ES-I3 (cell line): Measurements from ENCODE around the gene SQSTM1.
A peak's percentile ranks its signal among the peaks of the same experiment; 100 is the strongest.

Experiments
- H3K36me3 ChIP-seq: 2 replicates; pipeline ENCODE4 v1.6.1; 2013; ENCODE audit warnings: mild to moderate bottlenecking, low read length, control low read depth, moderate library complexity; ENCODE audit not compliant: insufficient read depth
- H3K4me1 ChIP-seq: 2 replicates; pipeline ENCODE4 v1.6.1; 2013; ENCODE audit warnings: mild to moderate bottlenecking, control low read depth, low read length; ENCODE audit not compliant: insufficient read depth
- H3K9ac ChIP-seq: 2 replicates; pipeline ENCODE4 v1.6.1; 2013; ENCODE audit warnings: low read depth, mild to moderate bottlenecking, low read length, moderate library complexity
- H3K9me3 ChIP-seq: 2 replicates; pipeline ENCODE4 v1.6.1; 2013; ENCODE audit warnings: mild to moderate bottlenecking, low read length, moderate library complexity; ENCODE audit not compliant: control insufficient read depth, insufficient read depth

Gene SQSTM1

DNA sequence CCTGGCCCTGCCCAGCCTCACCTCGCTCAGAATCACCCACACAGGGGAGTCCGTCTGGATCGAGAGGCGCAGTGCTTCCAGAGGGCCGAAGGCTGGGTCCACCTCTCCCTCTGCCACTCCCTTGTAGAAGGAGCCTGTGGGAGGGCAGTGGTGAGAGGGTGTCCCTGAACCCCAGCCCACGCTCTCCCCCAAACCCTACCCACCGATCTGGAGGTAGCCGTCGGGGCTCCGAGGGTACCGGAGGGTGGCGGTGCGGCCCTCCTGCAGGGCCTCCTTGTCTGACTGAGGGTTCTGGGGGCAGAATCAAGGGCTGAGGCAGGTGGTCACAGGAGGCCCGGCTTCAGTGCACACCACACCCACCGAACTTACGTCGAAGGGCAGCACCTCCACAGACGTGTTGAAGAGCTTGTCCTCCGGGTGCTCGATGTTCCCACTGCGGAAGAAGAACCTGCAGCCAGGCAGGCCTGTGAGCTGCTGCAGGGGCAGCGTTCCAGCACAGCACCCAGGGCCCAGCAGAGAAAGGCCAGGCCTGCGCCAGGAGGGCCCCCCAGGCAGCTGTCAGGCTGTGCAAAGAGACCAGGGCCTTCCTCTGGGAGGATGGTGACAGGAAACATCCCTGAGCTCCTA, 22.4 kb upstream of the SQSTM1 start:
- H3K9ac ChIP-seq: no peak overlapping the region
- H3K4me1 ChIP-seq: peaks cover 14% of the 10 kb centered on the region
- H3K9me3 ChIP-seq: no peaks in the 10 kb centered on the region
- no peaks in the 10 kb centered on the region for H3K36me3 ChIP-seq

DNA sequence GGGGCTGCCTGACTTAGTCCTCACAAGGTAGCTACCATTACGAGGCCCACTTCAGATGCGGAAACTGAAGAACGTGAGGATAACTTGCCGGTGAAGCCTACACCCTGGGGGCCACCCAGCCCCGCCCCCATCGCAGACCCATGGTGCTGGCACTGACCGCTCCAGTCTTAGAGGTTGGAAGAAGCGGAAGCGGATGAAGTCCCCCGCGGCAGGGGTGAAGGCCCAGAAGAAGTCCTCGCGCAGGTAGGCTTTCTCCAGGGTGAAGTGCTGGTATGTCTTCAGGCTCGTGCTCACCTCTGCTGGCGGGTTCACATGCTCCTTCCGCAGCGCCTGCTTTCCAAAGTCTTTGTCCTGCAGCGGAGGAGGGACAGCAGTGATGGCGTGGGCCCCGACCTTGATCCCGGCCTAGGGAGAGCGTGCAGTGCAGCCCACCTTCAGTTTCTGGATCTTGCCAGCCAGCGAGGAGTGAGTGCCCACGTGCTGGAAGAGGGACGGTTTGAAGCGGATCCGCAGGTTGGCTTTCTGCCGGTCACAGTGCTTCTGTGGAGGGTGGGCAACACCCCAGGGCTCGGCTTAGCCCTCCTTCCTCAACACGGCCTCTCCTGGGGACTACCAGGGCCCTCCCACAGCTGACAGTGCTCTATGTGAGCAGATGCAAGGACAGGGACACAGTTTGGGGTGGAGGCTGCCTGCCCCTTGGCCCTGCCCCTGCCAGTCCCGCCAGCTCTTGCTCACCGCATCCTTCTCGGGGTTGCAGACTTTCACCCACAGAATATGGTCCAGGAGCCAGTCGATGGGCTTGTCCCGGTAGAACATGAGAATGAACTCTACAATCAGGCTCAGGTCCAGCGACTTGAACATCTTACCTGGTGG, 21.7 kb upstream of the SQSTM1 start:
- H3K36me3 ChIP-seq: no peaks in the 10 kb centered on the region
- no peak overlapping the region for H3K9ac ChIP-seq
- peaks cover 15% of the 10 kb centered on the region for H3K4me1 ChIP-seq
- no peaks in the 10 kb centered on the region for H3K9me3 ChIP-seq

DNA sequence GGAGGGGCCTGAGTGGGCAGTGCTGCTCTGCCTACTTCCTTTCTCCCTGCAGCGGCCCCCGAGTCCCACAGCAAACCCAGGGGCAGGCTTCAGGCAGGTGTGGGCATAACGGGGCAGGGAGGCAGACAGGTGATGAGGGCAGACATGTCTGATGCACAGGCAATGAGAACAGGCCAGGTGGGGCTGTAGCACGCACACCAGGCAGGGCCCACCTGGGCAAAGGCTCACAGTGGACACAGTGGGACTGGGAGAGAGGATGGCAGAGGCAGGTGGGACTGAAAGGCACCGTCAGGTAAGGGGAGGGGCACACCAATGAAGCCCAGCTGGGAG, 21.1 kb upstream of the SQSTM1 start:
- H3K4me1 ChIP-seq: peaks cover 10% of the 10 kb centered on the region
- no peaks in the 10 kb centered on the region for H3K9me3 ChIP-seq
- H3K9ac ChIP-seq: no peak overlapping the region
- no peaks in the 10 kb centered on the region for H3K36me3 ChIP-seq

DNA sequence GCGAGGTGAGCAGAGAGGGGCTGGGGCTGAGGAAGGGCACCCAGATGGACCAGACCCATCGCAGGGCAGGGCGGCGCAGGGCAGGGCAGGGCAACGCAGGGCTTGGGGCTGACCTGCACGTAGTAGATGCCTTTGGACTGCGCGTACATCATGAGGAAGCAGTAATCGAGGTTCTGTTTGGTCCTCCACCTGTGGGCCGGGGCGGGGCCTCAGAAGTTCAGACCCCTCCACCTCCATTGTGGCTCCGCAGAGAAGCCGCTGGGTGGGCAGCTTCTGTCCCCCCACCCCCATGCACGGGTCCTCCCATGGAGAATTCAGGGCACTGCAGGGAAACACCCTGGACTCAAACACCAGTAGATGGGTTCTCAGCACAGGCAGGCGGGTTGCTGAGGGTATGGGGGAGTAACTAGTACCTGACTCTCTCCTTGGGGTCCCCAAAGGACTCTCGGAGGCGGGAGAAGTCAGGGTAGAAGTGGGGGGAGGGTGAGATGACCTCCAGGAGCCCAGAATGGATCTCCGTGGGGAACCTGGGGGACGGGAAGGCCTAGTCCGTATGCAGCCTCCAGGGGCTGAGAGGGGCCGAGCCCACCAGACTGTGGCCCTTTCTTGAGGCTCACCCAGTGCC, 20.5 kb upstream of the SQSTM1 start:
- peaks cover 9% of the 10 kb centered on the region for H3K4me1 ChIP-seq
- H3K9ac ChIP-seq: no peak overlapping the region
- H3K9me3 ChIP-seq: no peaks in the 10 kb centered on the region
- H3K36me3 ChIP-seq: no peaks in the 10 kb centered on the region

DNA sequence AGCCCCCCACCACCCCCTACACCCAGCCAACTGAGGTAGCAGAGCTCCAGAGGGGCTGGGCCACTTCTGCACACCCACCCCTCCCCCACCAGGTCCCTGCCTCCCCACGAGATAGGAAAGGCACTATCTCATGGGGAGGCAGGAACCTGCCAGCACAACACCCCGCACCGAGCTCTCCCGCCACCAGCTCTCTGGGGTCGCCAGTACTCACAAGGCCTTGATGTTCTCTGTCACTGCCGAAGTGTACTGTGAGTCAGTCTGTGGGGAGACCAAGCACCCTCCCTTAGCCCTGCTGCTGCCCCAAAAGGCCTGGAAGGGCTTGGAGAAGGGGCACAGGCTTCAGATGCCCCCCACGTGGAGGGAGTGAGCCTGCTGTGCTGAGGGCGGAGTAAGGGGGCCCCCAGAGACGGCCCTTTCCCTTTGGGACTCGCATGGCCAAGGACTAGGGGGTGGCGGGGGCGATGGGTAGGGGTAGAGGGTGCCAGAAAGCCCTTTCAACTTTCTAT, 20.0 kb upstream of the SQSTM1 start:
- H3K36me3 ChIP-seq: no peaks in the 10 kb centered on the region
- no peak overlapping the region for H3K9ac ChIP-seq
- H3K4me1 ChIP-seq: peaks cover 9% of the 10 kb centered on the region
- no peaks in the 10 kb centered on the region for H3K9me3 ChIP-seq

DNA sequence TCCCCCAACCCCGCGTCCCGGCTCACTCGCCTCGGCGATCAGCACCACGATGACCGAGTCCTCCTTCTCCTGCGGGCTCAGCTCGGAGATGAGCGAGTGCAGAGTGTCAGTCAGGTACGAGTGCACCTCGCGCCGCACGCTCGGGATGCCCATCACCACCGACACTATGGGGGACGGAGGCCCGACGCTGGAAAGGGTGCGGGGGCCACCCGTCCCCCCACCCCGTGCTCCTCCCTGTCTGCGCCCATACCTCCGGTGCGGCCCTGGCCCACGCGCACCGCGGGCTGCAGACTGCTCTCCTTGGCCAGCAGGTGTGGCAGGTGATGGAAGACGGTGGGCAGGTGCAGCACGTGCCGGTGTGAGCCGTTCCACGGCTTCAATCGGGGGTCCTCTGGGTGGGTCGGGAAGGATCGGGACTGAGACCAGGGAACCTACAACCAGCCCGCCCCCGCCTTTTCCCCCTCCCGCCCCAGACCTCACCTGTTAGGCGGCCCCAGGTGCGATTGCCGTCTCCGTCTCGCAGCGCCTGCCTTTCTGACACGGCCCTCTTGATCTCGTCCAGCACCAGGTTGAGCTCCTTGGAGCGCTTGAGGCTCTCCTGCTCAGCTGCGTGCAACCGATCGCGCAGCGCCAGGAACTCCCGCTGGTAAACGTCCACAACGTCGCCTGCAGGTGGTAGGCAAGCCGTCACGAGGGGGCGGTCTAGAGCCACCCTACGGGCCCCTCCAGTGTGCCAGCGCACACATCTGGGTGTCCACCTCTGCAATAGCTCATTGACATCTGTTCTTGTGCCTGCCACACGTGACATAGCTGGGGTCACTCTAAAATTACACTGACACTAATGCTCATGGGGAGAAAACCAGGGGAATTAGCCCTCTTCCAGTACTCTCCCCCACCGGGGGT, 19.1 kb upstream of the SQSTM1 start:
- Histone ChIP-seq H3K9me3 (no peaks in the 10 kb centered on the region), H3K9ac (no peak overlapping the region), H3K36me3 (no peaks in the 10 kb centered on the region), H3K4me1 (peaks cover 9% of the 10 kb centered on the region)

DNA sequence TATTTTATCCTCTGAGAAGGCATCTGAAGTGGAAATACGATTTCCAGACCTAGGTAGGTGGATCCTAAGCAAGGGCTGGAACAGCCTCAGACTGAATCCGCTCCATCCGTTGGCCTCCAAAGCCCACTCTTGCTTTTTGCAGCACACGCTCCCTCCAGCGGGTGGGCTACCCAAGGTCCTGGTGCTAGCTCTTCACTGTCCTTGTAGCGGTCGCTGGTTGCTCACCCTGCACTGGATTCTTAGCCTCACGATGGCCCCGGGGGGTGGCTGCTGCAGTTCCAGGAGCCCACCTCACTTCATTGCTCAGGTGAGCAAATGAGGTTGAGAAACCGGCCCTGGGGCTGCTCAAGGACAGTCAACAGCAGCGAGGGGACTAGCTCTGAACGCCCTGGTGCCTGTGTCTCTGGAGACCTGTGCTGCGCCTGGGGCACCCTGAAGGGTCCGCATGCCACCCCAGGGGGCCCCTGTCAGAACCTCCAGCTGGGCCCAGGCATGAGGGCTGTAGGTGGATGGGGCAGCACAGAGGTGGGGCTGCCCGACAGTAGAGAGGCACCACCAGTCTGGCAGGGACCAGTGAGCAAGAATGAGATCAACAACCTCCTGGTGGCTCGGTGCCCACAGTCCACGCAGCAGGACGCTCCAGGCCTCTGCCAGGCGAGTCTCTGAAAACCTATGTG, 18.4 kb upstream of the SQSTM1 start:
- H3K9ac ChIP-seq: no peak overlapping the region
- H3K4me1 ChIP-seq: peaks cover 9% of the 10 kb centered on the region
- no peaks in the 10 kb centered on the region for H3K36me3 ChIP-seq
- no peaks in the 10 kb centered on the region for H3K9me3 ChIP-seq

DNA sequence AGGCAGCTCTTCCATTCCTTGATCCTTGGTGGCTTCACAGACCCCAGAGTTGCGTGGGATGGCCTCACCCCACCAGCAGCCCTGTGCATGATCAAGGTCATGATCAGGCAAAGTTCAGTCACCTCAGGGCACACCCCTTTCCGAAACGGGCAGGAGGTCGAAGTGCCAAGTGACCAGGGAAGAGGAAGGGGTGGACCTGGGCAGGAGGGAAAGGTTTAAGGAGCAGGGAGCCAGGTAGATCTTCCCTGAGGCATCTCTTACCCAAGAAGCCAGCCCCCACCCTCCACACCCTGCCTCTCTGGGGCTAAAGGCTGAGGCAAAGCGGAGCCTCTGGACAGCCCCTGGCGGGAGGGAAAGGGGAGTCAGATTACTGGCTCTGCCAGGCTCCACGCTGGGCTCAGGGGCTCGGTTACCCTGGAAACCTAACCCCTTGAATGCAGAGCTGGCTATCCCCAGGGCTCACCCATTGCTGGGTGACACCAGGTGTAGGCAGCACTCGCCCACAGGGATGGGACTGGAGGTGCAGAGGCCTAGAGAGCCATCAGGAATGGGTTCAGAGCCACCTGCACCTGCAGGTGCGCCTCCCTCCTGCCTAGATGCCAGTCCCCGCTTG, 17.6 kb upstream of the SQSTM1 start:
- Histone ChIP-seq H3K9ac (no peak overlapping the region), H3K9me3 (no peaks in the 10 kb centered on the region), H3K36me3 (no peaks in the 10 kb centered on the region), H3K4me1 (peaks cover 9% of the 10 kb centered on the region)

DNA sequence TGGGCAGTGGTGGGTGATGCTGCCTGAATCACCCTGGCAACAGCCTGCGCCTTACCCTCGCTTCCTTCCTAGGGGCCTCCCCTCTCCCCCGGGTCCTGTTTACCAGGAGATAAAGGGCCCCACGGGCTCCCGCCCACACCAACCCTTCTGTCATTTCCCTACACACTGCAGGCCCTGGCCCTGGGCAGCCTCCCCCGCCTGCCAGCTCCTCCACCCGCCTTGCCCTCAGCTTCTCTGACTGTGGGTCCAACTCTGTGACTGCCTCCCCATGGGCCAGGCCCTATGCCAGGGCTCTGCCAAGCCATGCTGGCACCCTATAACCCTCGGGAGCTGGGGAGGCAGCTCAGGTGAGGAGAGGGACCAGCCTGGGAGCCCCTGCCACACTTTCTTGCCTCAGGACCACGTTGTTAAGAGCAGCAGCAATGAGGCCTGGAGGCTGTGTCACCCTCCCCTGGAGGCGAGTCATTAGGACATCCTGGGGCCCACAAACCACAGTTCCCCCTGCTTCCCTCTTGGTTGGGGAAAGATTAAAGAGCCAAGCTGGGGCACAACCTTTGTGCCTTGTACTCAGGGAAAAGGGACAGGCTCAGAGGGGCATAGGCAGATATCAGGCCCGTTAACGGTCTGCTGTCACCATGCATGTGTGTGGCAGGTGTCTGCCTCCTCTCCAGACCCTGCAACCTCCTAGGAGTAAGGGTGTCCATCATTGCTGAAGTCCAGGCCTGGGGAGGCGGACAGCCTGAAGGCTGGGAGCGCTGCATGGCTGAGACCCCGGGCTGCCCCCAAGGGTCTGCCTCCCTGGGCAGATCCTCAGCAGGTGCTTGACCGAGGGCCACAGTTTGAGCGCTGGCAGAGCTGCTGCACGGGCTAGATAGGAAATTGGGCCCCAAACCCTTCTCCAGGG, 16.8 kb upstream of the SQSTM1 start:
- Histone ChIP-seq H3K36me3 (no peaks in the 10 kb centered on the region), H3K9me3 (no peaks in the 10 kb centered on the region), H3K4me1 (peaks cover 9% of the 10 kb centered on the region), H3K9ac (no peak overlapping the region)

DNA sequence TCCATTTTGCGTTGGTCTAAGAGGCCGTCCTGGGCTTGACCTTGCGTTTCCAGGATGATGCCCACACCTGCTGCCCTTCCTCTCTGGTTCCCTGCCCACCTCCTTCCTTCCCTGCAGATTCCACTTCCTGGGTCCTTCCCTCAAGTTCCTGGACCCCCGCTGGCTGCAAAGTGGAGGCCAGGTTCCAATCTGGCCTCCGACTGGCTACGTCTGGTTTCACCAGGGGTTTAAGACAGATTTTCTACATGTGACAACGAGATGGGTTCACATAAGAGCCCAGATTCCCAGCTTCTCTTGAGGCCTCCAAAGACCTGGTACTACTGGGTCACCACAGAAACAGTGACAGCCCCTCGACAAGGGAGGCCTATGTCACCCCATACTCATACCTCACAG, 16.2 kb upstream of the SQSTM1 start:
- H3K4me1 ChIP-seq: peaks cover 9% of the 10 kb centered on the region
- H3K9me3 ChIP-seq: no peaks in the 10 kb centered on the region
- no peak overlapping the region for H3K9ac ChIP-seq
- H3K36me3 ChIP-seq: no peaks in the 10 kb centered on the region

DNA sequence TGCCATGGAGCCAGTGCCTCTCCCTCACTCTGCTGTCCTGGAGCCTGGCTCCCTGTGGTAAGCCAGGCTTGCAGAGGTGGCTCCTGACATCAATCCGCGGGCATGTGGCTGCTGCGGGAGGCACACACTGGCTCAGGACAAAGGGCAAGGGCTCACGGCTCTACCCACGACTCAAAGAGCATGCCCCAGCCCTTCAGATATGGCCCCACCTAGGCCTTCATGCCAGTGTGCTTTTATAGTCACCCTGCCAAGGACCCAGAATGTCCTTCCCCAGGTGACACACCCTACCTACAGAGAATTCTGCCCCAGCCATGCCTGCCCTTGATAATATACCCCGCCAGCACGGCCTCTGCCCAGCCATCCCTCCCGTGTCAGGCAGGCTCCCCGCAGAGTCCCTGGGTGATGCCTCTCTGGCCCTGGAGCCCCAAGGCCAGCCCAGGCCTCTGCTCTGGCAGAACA, 15.6 kb upstream of the SQSTM1 start:
- peak overlapping the region; percentile 88 for H3K9ac ChIP-seq
- H3K4me1 ChIP-seq: peaks cover 9% of the 10 kb centered on the region
- H3K36me3 ChIP-seq: no peaks in the 10 kb centered on the region
- no peaks in the 10 kb centered on the region for H3K9me3 ChIP-seq

DNA sequence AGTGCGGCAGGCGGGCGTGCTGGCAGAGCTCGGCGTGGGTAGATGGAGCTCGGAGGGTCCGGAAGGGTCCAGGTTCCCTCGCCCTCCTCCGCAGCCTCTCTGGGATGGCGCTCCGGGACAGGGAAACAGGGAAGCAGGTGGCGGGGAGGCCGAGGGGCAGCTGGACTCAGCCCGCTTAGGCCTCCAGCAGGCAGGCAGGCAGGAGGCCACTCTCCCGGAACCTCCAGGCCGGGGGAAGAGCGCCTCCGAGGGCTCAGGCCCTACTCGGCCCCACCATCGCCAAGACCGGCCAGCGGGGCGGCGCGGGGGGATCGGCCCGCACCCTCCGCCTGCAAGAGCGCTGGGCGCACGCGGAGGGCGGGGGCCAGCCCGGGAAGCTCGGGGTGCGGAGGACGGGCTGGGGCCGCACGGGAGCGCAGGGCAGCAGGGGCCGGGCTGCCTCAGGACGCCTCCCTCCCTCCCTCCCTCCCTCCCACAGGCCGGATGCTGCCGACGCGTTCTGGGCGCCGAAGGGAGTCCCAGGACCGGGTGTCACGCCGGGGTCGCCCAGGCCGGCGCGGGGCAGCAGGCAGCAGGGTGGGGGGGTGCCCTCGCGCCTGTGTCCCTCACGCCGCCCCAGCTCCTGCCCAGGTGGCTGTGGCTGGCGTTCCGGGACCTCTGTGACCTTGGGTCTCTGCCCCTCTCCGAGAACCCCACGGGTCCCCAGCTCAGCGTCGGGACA, 15.0 kb upstream of the SQSTM1 start:
- Histone ChIP-seq H3K36me3 (no peaks in the 10 kb centered on the region), H3K4me1 (peaks cover 9% of the 10 kb centered on the region)

More for the DNA sequence above, 15.0 kb upstream of the SQSTM1 start:
- Histone ChIP-seq H3K9ac (peak overlapping the region; percentile 88), H3K9me3 (no peaks in the 10 kb centered on the region)
